C4-2B (cell line): ENCODE data around the gene PLA2G4B.

ENCODE experiments used
- CTCF ChIP-seq: fragments of 450-650 bp; conservative IDR thresholded peaks from 2 replicates; pipeline ENCODE4 v1.5.1; 2017; ENCODE audit warnings: mild to moderate bottlenecking
- ZFX ChIP-seq: fragments of 450-650 bp; IDR thresholded peaks from 2 replicates; pipeline ENCODE4 v1.6.1; 2017

- no peak for TF ChIP-seq CTCF
- no peak for TF ChIP-seq ZFX
Measured at GRCh38 chr15:41790169-41790568, 48.5 kb upstream of the PLA2G4B start.
